Inferior parietal cortex (tissue), 1 donor: ENCODE measurements around the gene GPR17.

Experiments used
- DNase-seq: peaks from one replicate; pipeline ENCODE4 v3.0.0-alpha.2; 2016; ENCODE audit errors: extremely low spot score

The GPR17 gene

GRCh38 chr2:127614731-127615130, 31.2 kb upstream of the GPR17 start:
- no peak for DNase-seq

- no peak for DNase-seq
These were observed 30.3 kb upstream of the GPR17 start for GRCh38 chr2:127615511-127616166.

- no peak for DNase-seq
These were observed 27.3 kb upstream of the GPR17 start for GRCh38 chr2:127618551-127619202.

- DNase-seq = no peak
These were observed 26.8 kb upstream of the GPR17 start for GRCh38 chr2:127619203-127619590.

GRCh38 chr2:127619877-127620705, 25.9 kb upstream of the GPR17 start:
- DNase-seq = no peak

- DNase-seq = no peak
These were observed 25.1 kb upstream of the GPR17 start for GRCh38 chr2:127620866-127621265.

- no peak for DNase-seq
These were observed 23.9 kb upstream of the GPR17 start for GRCh38 chr2:127621981-127622431.

GRCh38 chr2:127622561-127623387, 23.2 kb upstream of the GPR17 start:
- no peak for DNase-seq

- no peak for DNase-seq
These were observed 22.3 kb upstream of the GPR17 start for GRCh38 chr2:127623388-127624319.

- DNase-seq = no peak
These were observed 21.6 kb upstream of the GPR17 start for GRCh38 chr2:127624320-127624755.

- no peak for DNase-seq
These were observed 21.0 kb upstream of the GPR17 start for GRCh38 chr2:127624756-127625571.

GRCh38 chr2:127625572-127625951, 20.4 kb upstream of the GPR17 start:
- no peak for DNase-seq

GRCh38 chr2:127626175-127626574, 19.8 kb upstream of the GPR17 start:
- DNase-seq = no peak

- no peak for DNase-seq
These were observed 18.8 kb upstream of the GPR17 start for GRCh38 chr2:127626917-127627739.

- DNase-seq = no peak
These were observed 18.0 kb upstream of the GPR17 start for GRCh38 chr2:127627740-127628571.

- no peak for DNase-seq
These were observed 17.0 kb upstream of the GPR17 start for GRCh38 chr2:127628767-127629614.

- DNase-seq = no peak
These were observed 16.3 kb upstream of the GPR17 start for GRCh38 chr2:127629637-127630036.
